ENCODE measurements around the gene SERPINA1.

SERPINA1 gene

DNA sequence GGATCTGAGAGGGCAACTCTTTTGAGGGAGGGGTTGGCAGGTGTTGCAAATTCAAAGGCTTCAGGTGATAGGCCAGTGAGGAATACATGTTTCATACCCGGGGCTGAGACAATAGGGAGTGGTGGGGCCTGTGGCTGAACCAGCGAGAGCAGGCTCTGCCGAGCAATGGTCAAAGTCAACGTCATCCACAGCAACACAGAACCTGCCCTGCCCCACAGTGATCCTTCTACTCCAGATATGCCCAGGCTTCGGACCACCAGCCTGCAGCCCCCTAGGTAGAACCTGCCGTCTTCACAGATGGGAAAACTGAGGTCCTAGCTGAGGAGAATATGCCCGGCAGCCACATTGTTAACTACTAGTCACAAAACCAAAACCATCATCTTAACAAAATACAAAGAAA is 4.1 kb downstream of the SERPINA1 start:
- in situ Hi-C loops (cut with MboI; ENCODE audit: low sequenced_read_pairs): no loop called here

- in situ Hi-C loops (cut with MboI; ENCODE audit: low sequenced_read_pairs): no loop called here
Measured at GRCh38 chr14:94383777-94384176, 4.6 kb downstream of the SERPINA1 start.

DNA sequence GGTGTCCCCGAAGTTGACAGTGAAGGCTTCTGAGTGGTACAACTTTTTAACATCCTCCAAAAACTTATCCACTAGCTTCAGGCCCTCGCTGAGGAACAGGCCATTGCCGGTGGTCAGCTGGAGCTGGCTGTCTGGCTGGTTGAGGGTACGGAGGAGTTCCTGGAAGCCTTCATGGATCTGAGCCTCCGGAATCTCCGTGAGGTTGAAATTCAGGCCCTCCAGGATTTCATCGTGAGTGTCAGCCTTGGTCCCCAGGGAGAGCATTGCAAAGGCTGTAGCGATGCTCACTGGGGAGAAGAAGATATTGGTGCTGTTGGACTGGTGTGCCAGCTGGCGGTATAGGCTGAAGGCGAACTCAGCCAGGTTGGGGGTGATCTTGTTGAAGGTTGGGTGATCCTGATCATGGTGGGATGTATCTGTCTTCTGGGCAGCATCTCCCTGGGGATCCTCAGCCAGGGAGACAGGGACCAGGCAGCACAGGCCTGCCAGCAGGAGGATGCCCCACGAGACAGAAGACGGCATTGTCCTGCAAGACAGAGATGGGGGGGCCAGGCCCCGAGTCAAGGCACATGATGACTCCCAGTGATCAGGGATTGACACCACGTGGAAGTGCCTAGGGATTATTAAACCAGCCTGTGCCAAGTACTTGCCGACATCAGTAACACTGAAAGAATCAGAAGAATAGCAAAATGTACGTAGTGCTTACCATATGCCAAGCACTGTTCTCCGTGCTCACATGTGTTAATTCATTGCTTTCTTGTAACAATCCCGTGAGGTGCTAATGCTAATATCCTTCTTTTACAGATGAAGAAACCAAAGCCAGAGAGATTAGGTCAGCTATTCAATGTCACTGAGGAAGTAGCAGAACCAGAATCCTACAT is 5.4 kb downstream of the SERPINA1 start:
- in situ Hi-C loops (cut with MboI; ENCODE audit: low sequenced_read_pairs): no loop called here

DNA sequence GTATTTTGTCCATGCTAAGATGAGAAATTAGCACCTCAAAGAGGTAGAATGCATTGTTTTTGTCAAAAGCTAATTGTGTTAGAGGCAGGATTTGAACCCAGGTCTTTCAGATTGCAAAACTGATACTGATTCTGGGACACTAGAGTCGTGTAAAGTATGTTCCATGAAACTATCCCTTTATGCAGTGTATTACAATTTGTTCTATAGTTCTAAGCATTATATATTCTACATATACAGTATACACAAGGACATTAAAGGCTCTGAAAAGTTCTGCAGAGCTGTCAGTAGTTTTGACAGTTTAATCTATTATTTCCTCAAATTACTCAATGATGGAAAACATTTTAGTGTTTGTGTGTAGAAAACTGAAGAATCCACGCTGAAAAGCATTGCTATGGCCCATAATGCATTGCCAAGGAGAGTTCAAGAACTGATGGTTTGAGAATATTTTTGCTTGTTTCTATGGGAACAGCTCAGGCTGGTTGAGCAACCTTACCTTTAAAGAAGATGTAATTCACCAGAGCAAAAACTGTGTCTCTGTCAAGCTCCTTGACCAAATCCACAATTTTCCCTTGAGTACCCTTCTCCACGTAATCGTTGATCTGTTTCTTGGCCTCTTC is 6.2 kb downstream of the SERPINA1 start:
- in situ Hi-C loops (cut with MboI; ENCODE audit: low sequenced_read_pairs): no loop called here

GRCh38 chr14:94381149-94382030 is 7.0 kb downstream of the SERPINA1 start:
- in situ Hi-C loops (cut with MboI; ENCODE audit: low sequenced_read_pairs): no loop called here

DNA sequence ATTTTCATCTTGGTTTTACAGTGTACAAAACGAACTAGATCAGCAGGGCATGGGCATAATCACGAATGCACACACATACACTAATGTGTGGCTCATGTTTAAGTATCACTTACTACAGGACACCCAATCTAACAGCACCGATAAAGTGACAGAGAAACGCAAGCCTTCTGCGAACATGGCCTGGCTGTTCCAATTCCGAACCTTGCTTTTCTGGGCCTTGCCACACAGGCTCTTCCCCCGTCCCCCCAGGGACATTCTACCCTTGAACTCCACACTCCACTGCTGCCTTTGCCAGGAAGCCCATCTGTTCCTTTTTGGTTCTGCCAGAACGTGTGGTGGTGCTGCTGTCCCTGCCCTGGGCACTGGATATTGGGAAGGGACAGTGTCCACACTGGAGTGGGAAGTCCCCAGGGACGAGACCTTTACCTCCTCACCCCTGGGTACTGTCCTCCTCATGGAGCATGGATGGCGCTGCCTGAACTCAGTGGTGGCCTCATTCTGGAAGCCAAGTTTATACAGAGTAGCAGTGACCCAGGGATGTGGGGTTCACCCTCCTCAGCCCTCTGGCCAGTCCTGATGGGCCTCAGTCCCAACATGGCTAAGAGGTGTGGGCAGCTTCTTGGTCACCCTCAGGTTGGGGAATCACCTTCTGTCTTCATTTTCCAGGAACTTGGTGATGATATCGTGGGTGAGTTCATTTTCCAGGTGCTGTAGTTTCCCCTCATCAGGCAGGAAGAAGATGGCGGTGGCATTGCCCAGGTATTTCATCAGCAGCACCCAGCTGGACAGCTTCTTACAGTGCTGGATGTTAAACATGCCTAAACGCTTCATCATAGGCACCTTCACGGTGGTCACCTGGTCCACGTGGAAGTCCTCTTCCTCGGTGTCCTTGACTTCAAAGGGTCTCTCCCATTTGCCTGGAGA is 7.9 kb downstream of the SERPINA1 start:
- in situ Hi-C loops (cut with MboI; ENCODE audit: low sequenced_read_pairs): no loop called here

- in situ Hi-C loops (cut with MboI; ENCODE audit: low sequenced_read_pairs): no loop called here
Measured at GRCh38 chr14:94379291-94380224, 8.8 kb downstream of the SERPINA1 start.

GRCh38 chr14:94378527-94379290 is 9.7 kb downstream of the SERPINA1 start:
- in situ Hi-C loops (cut with MboI; ENCODE audit: low sequenced_read_pairs): no loop called here

GRCh38 chr14:94377866-94378470 is 10.4 kb downstream of the SERPINA1 start:
- in situ Hi-C loops (cut with MboI; ENCODE audit: low sequenced_read_pairs): no loop called here

GRCh38 chr14:94376976-94377865 is 11.2 kb downstream of the SERPINA1 start:
- in situ Hi-C loops (cut with MboI; ENCODE audit: low sequenced_read_pairs): no loop called here

DNA sequence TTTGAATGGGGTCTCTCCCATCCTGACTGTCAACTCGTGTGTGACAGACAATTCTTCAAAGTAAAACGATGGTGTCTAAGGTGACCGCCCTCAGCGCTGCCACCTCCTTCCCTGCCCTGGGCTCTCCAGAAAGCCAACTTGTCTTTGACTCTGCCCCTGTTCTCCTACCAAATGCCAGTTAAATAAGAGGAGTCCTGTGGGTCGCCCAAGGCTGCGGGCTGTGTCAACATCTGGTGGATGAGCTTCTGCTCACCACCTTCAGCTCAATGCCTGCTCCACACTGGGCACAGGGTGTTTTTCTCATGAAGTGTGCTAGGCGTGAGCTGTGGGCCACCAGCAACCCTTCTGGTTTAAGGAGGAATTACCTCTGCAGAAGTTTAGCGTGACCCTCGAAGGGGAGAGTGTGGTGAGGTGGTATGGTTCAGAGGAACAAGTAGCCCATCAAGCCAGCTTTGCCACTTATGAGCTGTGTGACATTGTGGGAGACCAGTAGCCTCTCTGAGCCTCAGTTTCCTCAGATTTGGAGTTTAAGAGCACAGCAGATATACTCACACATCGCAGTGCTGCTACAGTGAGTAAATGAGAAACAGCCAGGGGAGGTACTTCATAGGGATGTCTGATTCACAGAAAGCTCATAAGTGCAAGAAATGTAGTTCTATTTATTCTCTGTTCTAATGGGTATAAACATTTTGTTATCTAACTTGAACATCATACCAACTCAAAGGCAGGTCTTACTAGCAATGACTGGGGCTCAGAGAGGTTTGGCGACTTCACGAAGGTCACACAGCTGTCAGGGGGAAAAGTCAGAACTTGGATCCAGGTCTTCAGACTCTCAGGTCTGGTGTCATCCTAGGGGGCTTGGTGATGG is 12.1 kb downstream of the SERPINA1 start:
- in situ Hi-C loops (cut with MboI; ENCODE audit: low sequenced_read_pairs): no loop called here

GRCh38 chr14:94375552-94376107 is 12.8 kb downstream of the SERPINA1 start:
- in situ Hi-C loops (cut with MboI; ENCODE audit: low sequenced_read_pairs): no loop called here

- in situ Hi-C loops (cut with MboI; ENCODE audit: low sequenced_read_pairs): no loop called here
Measured at GRCh38 chr14:94374749-94375260, 13.6 kb downstream of the SERPINA1 start.

DNA sequence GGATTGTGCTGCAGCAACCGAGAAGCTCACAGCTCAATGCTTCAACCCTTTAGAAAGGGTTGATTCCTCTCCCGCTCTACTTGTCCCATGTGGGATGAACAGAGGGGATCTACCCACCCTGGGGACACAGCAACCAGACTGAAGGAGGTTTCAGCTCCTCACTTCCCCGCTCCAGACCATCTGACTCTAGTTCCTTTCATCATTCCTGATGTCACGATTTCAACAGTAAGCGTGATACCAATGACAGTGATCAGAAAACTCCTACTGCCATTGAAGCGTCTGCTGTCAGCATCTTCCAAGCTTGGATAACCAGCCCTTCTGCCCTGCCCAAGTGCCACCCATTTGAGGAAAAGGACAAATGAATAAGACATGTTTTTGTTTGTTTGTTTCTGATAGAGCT is 14.3 kb downstream of the SERPINA1 start:
- in situ Hi-C loops (cut with MboI; ENCODE audit: low sequenced_read_pairs): no loop called here

DNA sequence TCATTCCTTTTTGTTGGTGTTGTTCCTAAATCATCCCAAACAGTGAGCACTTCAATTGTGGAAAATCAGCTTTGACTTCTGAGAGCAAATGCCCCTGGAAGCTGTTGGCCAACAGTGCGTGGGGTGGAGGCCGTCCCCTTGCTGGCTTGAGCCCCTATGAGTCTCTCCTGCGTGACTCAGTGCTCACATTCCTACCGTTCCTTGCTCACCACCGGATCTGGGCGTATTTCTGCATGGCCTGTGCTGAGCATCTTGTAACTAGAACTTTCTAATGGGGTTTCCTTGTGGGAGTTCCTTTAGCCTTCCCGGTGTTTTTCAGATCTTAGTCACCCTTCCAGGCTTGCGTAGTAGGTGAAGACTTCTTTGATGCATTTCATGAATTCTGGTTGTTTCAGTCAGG is 14.7 kb downstream of the SERPINA1 start:
- in situ Hi-C loops (cut with MboI; ENCODE audit: low sequenced_read_pairs): no loop called here
